ENCODE data around the gene DHX16. TPM values are rescaled to one million over a fixed set of nuclear protein-coding genes. Genes with fewer than 3 reads are reported as not detected.

The DHX16 gene
- polyA plus RNA-seq, 1 experiment: 27.6 TPM

DNA sequence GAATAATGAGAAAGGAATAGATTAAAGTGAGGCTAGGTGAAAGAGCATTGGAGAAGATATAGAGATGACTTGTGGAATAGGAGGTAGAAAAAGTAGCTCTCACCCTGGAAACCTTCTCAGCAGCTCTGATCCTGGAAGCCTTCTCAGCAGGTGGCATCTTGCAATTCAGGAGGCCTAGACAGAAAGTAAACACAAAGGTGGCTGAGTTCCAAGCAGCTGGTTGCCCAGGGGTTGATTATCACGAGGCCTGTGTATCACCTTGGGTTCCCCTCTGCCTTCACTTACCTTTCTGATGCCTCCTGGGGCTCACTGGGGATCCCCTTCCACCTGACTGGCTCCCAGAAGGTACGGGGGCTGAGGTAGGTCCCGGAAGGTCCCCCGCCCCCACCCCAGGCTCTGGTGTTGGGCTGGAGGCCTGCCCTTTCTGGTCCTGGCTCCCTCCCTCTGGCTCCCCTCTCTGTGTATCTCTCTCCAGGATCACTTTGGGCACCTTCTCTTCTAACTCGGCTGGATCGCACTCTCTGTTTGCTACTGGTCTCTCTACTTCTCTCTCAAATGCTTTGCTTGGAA lies 34.6 kb upstream of the DHX16 start:
- TF ChIP-seq, protein P1, sequence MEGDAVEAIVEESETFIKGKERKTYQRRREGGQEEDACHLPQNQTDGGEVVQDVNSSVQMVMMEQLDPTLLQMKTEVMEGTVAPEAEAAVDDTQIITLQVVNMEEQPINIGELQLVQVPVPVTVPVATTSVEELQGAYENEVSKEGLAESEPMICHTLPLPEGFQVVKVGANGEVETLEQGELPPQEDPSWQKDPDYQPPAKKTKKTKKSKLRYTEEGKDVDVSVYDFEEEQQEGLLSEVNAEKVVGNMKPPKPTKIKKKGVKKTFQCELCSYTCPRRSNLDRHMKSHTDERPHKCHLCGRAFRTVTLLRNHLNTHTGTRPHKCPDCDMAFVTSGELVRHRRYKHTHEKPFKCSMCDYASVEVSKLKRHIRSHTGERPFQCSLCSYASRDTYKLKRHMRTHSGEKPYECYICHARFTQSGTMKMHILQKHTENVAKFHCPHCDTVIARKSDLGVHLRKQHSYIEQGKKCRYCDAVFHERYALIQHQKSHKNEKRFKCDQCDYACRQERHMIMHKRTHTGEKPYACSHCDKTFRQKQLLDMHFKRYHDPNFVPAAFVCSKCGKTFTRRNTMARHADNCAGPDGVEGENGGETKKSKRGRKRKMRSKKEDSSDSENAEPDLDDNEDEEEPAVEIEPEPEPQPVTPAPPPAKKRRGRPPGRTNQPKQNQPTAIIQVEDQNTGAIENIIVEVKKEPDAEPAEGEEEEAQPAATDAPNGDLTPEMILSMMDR (IDR thresholded peaks at IDR 0.05; ENCODE audit: low read depth, low read length): no peak
- Histone ChIP-seq H3K4me3 (ENCODE audit: low read depth, low read length) (no peak overlapping the region), H3K27ac (ENCODE audit: low read depth, low read length) (no peak overlapping the region), H3K27me3 (ENCODE audit: control insufficient read depth, insufficient read depth, low read length) (no peaks in the 10 kb centered on the region), H3K9me3 (ENCODE audit: control insufficient read depth, insufficient read depth, low read length) (no peaks in the 10 kb centered on the region)
- CTCF ChIA-PET: no interaction called here
- no peak for DNase-seq (ENCODE audit: low read depth, low spot score)
- POLR2A ChIA-PET: no interaction called here

DNA sequence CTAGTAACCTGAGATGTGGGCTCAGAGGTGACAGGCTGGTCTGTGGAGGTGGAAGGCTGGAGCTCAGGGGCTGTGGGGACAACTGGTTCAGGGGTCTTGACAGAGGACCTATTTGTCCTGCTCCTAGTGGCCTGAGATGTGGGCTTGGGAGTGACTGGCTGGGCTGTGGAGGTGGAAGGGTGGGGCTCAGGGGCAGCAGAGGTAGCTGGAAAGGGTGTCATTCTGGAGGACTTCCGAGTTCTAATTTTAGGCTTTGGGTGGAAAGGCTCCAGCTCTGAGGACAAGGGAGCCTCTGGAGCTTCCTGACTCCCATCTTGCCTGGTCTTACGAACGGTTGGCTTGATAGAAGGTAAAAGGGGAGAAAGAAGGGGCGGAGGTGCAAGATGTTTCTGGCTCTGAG lies 32.8 kb upstream of the DHX16 start:
- TF ChIP-seq, protein P1 (IDR thresholded peaks at IDR 0.05; ENCODE audit: low read depth, low read length): no peak

GRCh38 chr6:30703821-30704220 lies 31.0 kb upstream of the DHX16 start:
- no peaks in the 10 kb centered on the region for H3K9me3 ChIP-seq (ENCODE audit: control insufficient read depth, insufficient read depth, low read length)
- TF ChIP-seq, protein P1 (IDR thresholded peaks at IDR 0.05; ENCODE audit: low read depth, low read length): no peak

More for the DNA sequence above, 32.8 kb upstream of the DHX16 start:
- Histone ChIP-seq H3K9me3 (ENCODE audit: control insufficient read depth, insufficient read depth, low read length) (no peaks in the 10 kb centered on the region), H3K27me3 (ENCODE audit: control insufficient read depth, insufficient read depth, low read length) (no peaks in the 10 kb centered on the region), H3K4me3 (ENCODE audit: low read depth, low read length) (no peak overlapping the region), H3K27ac (ENCODE audit: low read depth, low read length) (no peak overlapping the region)
- DNase-seq (ENCODE audit: low read depth, low spot score): no peak
- CTCF ChIA-PET: no interaction called here
- POLR2A ChIA-PET: no interaction called here

DNA sequence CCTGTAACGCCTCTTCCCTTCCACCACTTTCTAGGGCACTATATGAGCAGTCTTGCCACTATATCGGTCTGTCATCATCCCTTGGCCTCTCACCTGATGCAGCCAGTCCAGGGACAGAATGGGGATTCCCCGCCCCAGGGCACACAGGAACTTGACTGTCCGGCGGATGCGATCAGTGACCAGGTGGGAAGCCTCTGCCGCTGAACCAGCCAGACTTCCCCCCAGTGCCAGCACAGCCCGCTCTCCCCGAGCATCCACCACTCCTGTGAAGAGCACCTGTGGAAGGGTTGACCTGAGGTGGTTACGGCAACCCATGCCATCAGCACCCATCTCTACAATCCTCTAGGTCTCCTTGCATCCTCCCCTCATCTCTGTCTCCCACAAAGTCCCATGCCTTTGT lies 30.2 kb upstream of the DHX16 start:
- ChIA-PET POLR2A (no interaction called here), CTCF (no interaction called here)
- no peak overlapping the region for H3K4me3 ChIP-seq (ENCODE audit: low read depth, low read length)
- H3K9me3 ChIP-seq (ENCODE audit: control insufficient read depth, insufficient read depth, low read length): no peaks in the 10 kb centered on the region
- H3K27me3 ChIP-seq (ENCODE audit: control insufficient read depth, insufficient read depth, low read length): no peaks in the 10 kb centered on the region
- H3K27ac ChIP-seq (ENCODE audit: low read depth, low read length): no peak overlapping the region
- TF ChIP-seq, protein P1 (IDR thresholded peaks at IDR 0.05; ENCODE audit: low read depth, low read length): no peak
- DNase-seq (ENCODE audit: low read depth, low spot score): no peak

More at GRCh38 chr6:30703821-30704220, 31.0 kb upstream of the DHX16 start:
- CTCF ChIA-PET: no interaction called here
- POLR2A ChIA-PET: interaction anchor here (0.7 to 1.0 kb wide), 2 partner anchors 9 to 16 kb away, joined by 3 to 5 read pairs; no protein-coding TSS in a partner anchor
- H3K4me3 ChIP-seq (ENCODE audit: low read depth, low read length): no peak overlapping the region
- no peak for DNase-seq (ENCODE audit: low read depth, low spot score)
- H3K27ac ChIP-seq (ENCODE audit: low read depth, low read length): no peak overlapping the region
- H3K27me3 ChIP-seq (ENCODE audit: control insufficient read depth, insufficient read depth, low read length): no peaks in the 10 kb centered on the region

DNA sequence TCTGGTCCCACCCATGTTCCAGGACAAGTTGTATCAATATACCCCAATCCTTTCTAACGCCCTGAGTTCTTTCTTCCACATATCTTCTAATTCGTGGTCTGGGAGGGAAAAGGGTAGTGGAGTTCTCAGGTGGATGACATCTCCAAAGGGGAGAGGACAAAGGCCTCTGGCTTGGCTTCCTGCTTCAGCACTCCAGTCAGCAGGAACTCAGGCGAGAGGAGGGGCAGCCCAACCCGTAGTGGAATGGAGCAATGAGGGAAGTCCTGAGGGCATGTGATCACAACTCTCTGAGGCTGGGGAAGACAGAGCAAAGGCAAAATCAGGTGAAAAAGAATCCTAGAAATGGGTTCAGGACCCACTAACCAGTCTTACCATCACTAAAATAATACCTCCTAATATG lies 27.5 kb upstream of the DHX16 start:
- Histone ChIP-seq H3K27me3 (ENCODE audit: control insufficient read depth, insufficient read depth, low read length) (no peaks in the 10 kb centered on the region), H3K9me3 (ENCODE audit: control insufficient read depth, insufficient read depth, low read length) (no peaks in the 10 kb centered on the region), H3K4me3 (ENCODE audit: low read depth, low read length) (no peak overlapping the region), H3K27ac (ENCODE audit: low read depth, low read length) (no peak overlapping the region)
- POLR2A ChIA-PET: interaction anchor here (0.7 kb wide), 1 partner anchor 9 kb away, joined by 3 read pairs; no protein-coding TSS in a partner anchor
- CTCF ChIA-PET: interaction anchor here (0.7 kb wide), 1 partner anchor 21 kb away, joined by 3 read pairs; no protein-coding TSS in a partner anchor
- TF ChIP-seq, protein P1 (IDR thresholded peaks at IDR 0.05; ENCODE audit: low read depth, low read length): no peak
- DNase-seq (ENCODE audit: low read depth, low spot score): no peak

Data from AG04450 (cell line).